IMR-90 (cell line): ENCODE data around the gene TCF12. TPM values are rescaled to one million over a fixed set of nuclear protein-coding genes. Genes with fewer than 3 reads are reported as not detected.

Experiments
- ATAC-seq: fragments of 200-7000 bp; cut with Tn5 transposase; 2 replicates; pipeline ENCODE4 v1.9.1; 2020; ENCODE audit warnings: low read depth, mild to moderate bottlenecking, moderate library complexity
- BruUV-seq: library from RNA; stranded (reverse); fragments of 400-500 nt; replicated peaks from 2 replicates; lab custom pipeline; 2021; lab: Mats Ljungman, UMichigan
- CTCF ChIA-PET: fragments of 300-600 bp; formaldehyde crosslinking; extraction: SDS; loops from one replicate; lab custom pipeline; 2021; ENCODE audit warnings: antibody characterized with exemption; lab: Yijun Ruan, JAX
- POLR2A ChIA-PET: fragments of 300-600 bp; sonication (Branson Sonifier 250); formaldehyde crosslinking; loops from one replicate; lab custom pipeline; 2022; ENCODE audit warnings: antibody characterized with exemption; ENCODE audit not compliant: unreplicated experiment; lab: Charles Lee
- DNase-seq: peaks from one replicate; pipeline ENCODE4 v3.0.0; 2013
- H2AFZ ChIP-seq: replicated peaks from 2 replicates; pipeline ENCODE3; 2013; ENCODE audit warnings: low read length, mild to moderate bottlenecking; ENCODE audit not compliant: poor library complexity
- H2AK5ac ChIP-seq: 2 replicates; pipeline ENCODE4 v1.6.1; 2013; ENCODE audit warnings: low read depth, low read length, inconsistent platforms
- H2AK9ac ChIP-seq: replicated peaks from 2 replicates; pipeline ENCODE3; 2013; ENCODE audit warnings: mild to moderate bottlenecking, low read depth, low read length, moderate library complexity; ENCODE audit not compliant: poor library complexity
- H2BK120ac ChIP-seq: 2 replicates; pipeline ENCODE4 v1.6.1; 2013; ENCODE audit warnings: low read depth, low read length, inconsistent platforms
- H2BK15ac ChIP-seq: 3 replicates; pipeline ENCODE4 v1.6.1; 2013; ENCODE audit warnings: low read depth, low read length, inconsistent platforms
- H2BK20ac ChIP-seq: 2 replicates; pipeline ENCODE4 v1.6.1; 2013; ENCODE audit warnings: low read depth, mild to moderate bottlenecking, inconsistent platforms, low read length, moderate library complexity
- H2BK5ac ChIP-seq: 2 replicates; pipeline ENCODE4 v1.6.1; 2013; ENCODE audit warnings: mild to moderate bottlenecking, low read depth, low read length, inconsistent platforms; ENCODE audit not compliant: poor library complexity, severe bottlenecking
- H3K14ac ChIP-seq: replicated peaks from 2 replicates; pipeline ENCODE4 v1.6.1; 2013; ENCODE audit warnings: low read depth, low read length, inconsistent platforms
- H3K18ac ChIP-seq: 2 replicates; pipeline ENCODE4 v1.6.1; 2013; ENCODE audit warnings: low read depth, low read length, control low read depth
- H3K23ac ChIP-seq: 2 replicates; pipeline ENCODE4 v1.6.1; 2013; ENCODE audit warnings: low read depth, low read length, inconsistent platforms
- H3K27ac ChIP-seq: 2 replicates; pipeline ENCODE4 v1.5.1; 2013; ENCODE audit warnings: mild to moderate bottlenecking, control low read depth, low read length; ENCODE audit not compliant: insufficient read depth
- H3K27me3 ChIP-seq: 2 replicates; pipeline ENCODE4 v1.6.1; 2013; ENCODE audit warnings: low read length; ENCODE audit not compliant: control insufficient read depth, insufficient read depth
- H3K36me3 ChIP-seq: 2 replicates; pipeline ENCODE4 v1.6.1; 2013; ENCODE audit warnings: low read length, mixed read lengths; ENCODE audit not compliant: control insufficient read depth, insufficient read depth
- H3K4ac ChIP-seq: 2 replicates; pipeline ENCODE4 v1.6.1; 2013; ENCODE audit warnings: low read depth, low read length, inconsistent platforms
- H3K4me1 ChIP-seq: 2 replicates; pipeline ENCODE4 v1.6.1; 2013; ENCODE audit warnings: low read length, mixed read lengths; ENCODE audit not compliant: control insufficient read depth, insufficient read depth
- H3K4me2 ChIP-seq: 2 replicates; pipeline ENCODE4 v1.6.1; 2013; ENCODE audit warnings: low read depth, mild to moderate bottlenecking, control low read depth, low read length, moderate library complexity
- H3K4me3 ChIP-seq: 2 replicates; pipeline ENCODE4 v1.5.1; 2013; ENCODE audit warnings: low read depth, mild to moderate bottlenecking, control low read depth, low read length, moderate library complexity; ENCODE audit not compliant: insufficient read depth
- H3K56ac ChIP-seq: 2 replicates; pipeline ENCODE4 v1.6.1; 2013; ENCODE audit warnings: low read length, inconsistent platforms; ENCODE audit not compliant: insufficient read depth; ENCODE audit errors: extremely low read depth
- H3K79me1 ChIP-seq, 2 experiments: 2 replicates each; pipeline ENCODE4 v1.6.1; 2013; ENCODE audit warnings: low read length in 2 of 2, inconsistent platforms in 1 of 2, low read depth in 1 of 2
- H3K9ac ChIP-seq: 2 replicates; pipeline ENCODE4 v1.6.1; 2013; ENCODE audit warnings: low read depth, low read length, control low read depth
- H3K9me1 ChIP-seq: 2 replicates; pipeline ENCODE4 v1.6.1; 2013; ENCODE audit warnings: low read length, inconsistent platforms; ENCODE audit not compliant: insufficient read depth
- H3K9me3 ChIP-seq: 2 replicates; pipeline ENCODE4 v1.6.1; 2013; ENCODE audit warnings: low read length; ENCODE audit not compliant: control insufficient read depth, insufficient read depth
- H4K20me1 ChIP-seq: 2 replicates; pipeline ENCODE4 v1.6.1; 2013; ENCODE audit warnings: low read length, inconsistent platforms; ENCODE audit not compliant: insufficient read depth
- H4K5ac ChIP-seq: 2 replicates; pipeline ENCODE4 v1.6.1; 2013; ENCODE audit warnings: mild to moderate bottlenecking, low read depth, low read length, control low read depth
- H4K8ac ChIP-seq, 2 experiments: 2 replicates each; pipeline ENCODE4 v1.6.1; 2013; ENCODE audit warnings: low read depth in 2 of 2, low read length in 2 of 2, control low read depth in 1 of 2, inconsistent platforms in 1 of 2
- H4K91ac ChIP-seq: 2 replicates; pipeline ENCODE4 v1.6.1; 2013; ENCODE audit warnings: low read depth, low read length, inconsistent platforms; ENCODE audit not compliant: insufficient read depth
- BHLHE40 ChIP-seq: fragments of 150-350 bp; IDR thresholded peaks from 2 replicates; pipeline ENCODE4 v1.6.1; 2016; ENCODE audit warnings: mild to moderate bottlenecking, low read depth, low read length
- CEBPB ChIP-seq: IDR thresholded peaks from 2 replicates; pipeline ENCODE4 v1.6.1; 2012; ENCODE audit warnings: low read depth, low read length, improper control_type of control experiment
- FOS ChIP-seq: fragments of 150-350 bp; IDR thresholded peaks from 2 replicates; pipeline ENCODE4 v1.6.1; 2016; ENCODE audit warnings: low read depth, low read length
- MAZ ChIP-seq: IDR thresholded peaks from 2 replicates; pipeline ENCODE4 v1.6.1; 2012; ENCODE audit warnings: low read depth, mild to moderate bottlenecking, low read length, improper control_type of control experiment, moderate library complexity, borderline replicate concordance
- MXI1 ChIP-seq: IDR thresholded peaks from 2 replicates; pipeline ENCODE4 v1.6.1; 2012; ENCODE audit warnings: low read depth, mild to moderate bottlenecking, low read length, moderate library complexity, borderline replicate concordance
- NFE2L2 ChIP-seq: fragments of 150-350 bp; IDR thresholded peaks from 2 replicates; pipeline ENCODE4 v1.6.1; 2016; ENCODE audit warnings: low read depth, mild to moderate bottlenecking, low read length
- POLR2A ChIP-seq: IDR thresholded peaks from 2 replicates; pipeline ENCODE4 v1.6.1; 2012; ENCODE audit warnings: mild to moderate bottlenecking, low read depth, low read length
- RAD21 ChIP-seq: IDR thresholded peaks from 2 replicates; pipeline ENCODE4 v1.6.1; 2012; ENCODE audit warnings: low read length, improper control_type of control experiment
- dilution Hi-C: fragments of 300-500 bp; cut with HindIII; formaldehyde crosslinking; loops from one replicate; pipeline ENCODE4 v1.14.3; 2018; ENCODE audit warnings: low sequenced_read_pairs; ENCODE audit not compliant: unreplicated experiment
- in situ Hi-C: fragments of 300-500 bp; cut with MboI; formaldehyde crosslinking; loops from 3 replicates; pipeline ENCODE4 v1.14.3; 2019; ENCODE audit warnings: low sequenced_read_pairs, inconsistent platforms, mixed read lengths
- intact Hi-C: fragments of 100-400 bp; cut with micrococcal nuclease; formaldehyde crosslinking; loops from 2 replicates; pipeline ENCODE4 v1.10.0; 2022
- polyA plus RNA-seq, 3 experiments: library from polyadenylated mRNA; depleted of rRNA; stranded (reverse); fragments of >200 nt; gene quantifications; 2 replicates each; pipeline ENCODE4 v1.2.3, GENCODE V29; 2012; ENCODE audit warnings: low replicate concordance in 1 of 3
- total RNA-seq: library from RNA; depleted of rRNA; stranded (reverse); fragments of >200 nt; gene quantifications from 2 replicates; pipeline ENCODE4 v1.2.3, GENCODE V29; 2012

The TCF12 gene
- total and polyA plus RNA-seq, 2 of the 4 experiments (the other 2 are of a cell fraction): 79.4 to 160 TPM

GRCh38 chr15:56996093-56996492 lies 77.6 kb downstream of the TCF12 start:
- CTCF ChIA-PET: interaction anchor here (0.6 kb wide), 1 partner anchor 161 kb away, joined by 3 read pairs; no protein-coding TSS in a partner anchor
- in situ Hi-C loops (no loop called here), dilution Hi-C loops (no loop called here), intact Hi-C loops (no loop called here)
- Histone ChIP-seq H3K14ac (no peak overlapping the region), H3K79me1 (peaks cover 26 to 53% of the 10 kb centered on the region in 2 experiments), H3K9me1 (no peaks in the 10 kb centered on the region), H2AK5ac (no peak overlapping the region), H3K18ac (no peak overlapping the region), H3K27ac (no peak overlapping the region), H3K9me3 (no peaks in the 10 kb centered on the region), H2BK15ac (no peak overlapping the region), H3K9ac (no peak overlapping the region), H3K27me3 (no peaks in the 10 kb centered on the region), H2BK5ac (no peak overlapping the region), H4K91ac (no peak overlapping the region), H3K4me1 (peaks cover 3% of the 10 kb centered on the region; the same call in 1 of the 2 replicates), H2BK120ac (no peak overlapping the region), H2AK9ac (no peak overlapping the region), H4K8ac (no peak overlapping the region), H3K56ac (no peak overlapping the region), H3K4me3 (no peak overlapping the region), H3K4ac (no peak overlapping the region), H2BK20ac (no peak overlapping the region), H2AFZ (no peak overlapping the region), H4K5ac (no peak overlapping the region), H3K4me2 (no peak overlapping the region), H3K23ac (no peak overlapping the region), H4K20me1 (peaks cover 5% of the 10 kb centered on the region; the same call in 1 of the 2 replicates), H3K36me3 (peaks cover 2% of the 10 kb centered on the region; the same call in 1 of the 2 replicates)
- DNase-seq (no peak), ATAC-seq (no peak)
- POLR2A ChIA-PET: no interaction called here
- no peak for TF ChIP-seq RAD21
- no peak for TF ChIP-seq NFE2L2
- no peak for TF ChIP-seq FOS
- TF ChIP-seq POLR2A: no peak
- no peak for TF ChIP-seq MAZ
- no peak for TF ChIP-seq MXI1
- TF ChIP-seq CEBPB: peak; percentile 55
- no peak for TF ChIP-seq BHLHE40
- BruUV-seq: no TSS peak
